GM23338 (cell line): ENCODE data around the gene CCDC69. TPM values are rescaled to one million over a fixed set of nuclear protein-coding genes. Genes with fewer than 3 reads are reported as not detected.
"Not testable (repeated sequence)": the region's sequence is repeated elsewhere in the genome, so short reads cannot be mapped to it uniquely, and the experiment has no call there.

ENCODE experiments used
- ATAC-seq: fragments of 200-7000 bp; cut with Tn5 transposase; 3 replicates; pipeline ENCODE4 v1.9.1; 2020
- DNase-seq: peaks from one replicate; pipeline ENCODE4 v3.0.0-alpha.2; 2015; ENCODE audit warnings: low spot score
- H2AFZ ChIP-seq: fragments of 200-600 bp; sonication (generic); 2 replicates; pipeline ENCODE4 v1.8.0; 2016; ENCODE audit warnings: antibody characterized with exemption, mild to moderate bottlenecking, moderate library complexity
- H3F3A ChIP-seq: fragments of 200-600 bp; sonication (generic); replicated peaks from 2 replicates; pipeline ENCODE4 v1.8.0; 2017; ENCODE audit warnings: antibody characterized with exemption, mixed run types, low read depth
- H3K27ac ChIP-seq: fragments of 200-600 bp; sonication (generic); 2 replicates; pipeline ENCODE4 v1.6.1; 2016; ENCODE audit warnings: low read depth
- H3K27me3 ChIP-seq: fragments of 200-600 bp; sonication (generic); 2 replicates; pipeline ENCODE4 v1.8.0; 2016; ENCODE audit warnings: mild to moderate bottlenecking, mixed run types, moderate library complexity; ENCODE audit not compliant: insufficient read depth
- H3K36me3 ChIP-seq: fragments of 200-600 bp; sonication (generic); 2 replicates; pipeline ENCODE4 v1.8.0; 2016; ENCODE audit warnings: mild to moderate bottlenecking; ENCODE audit not compliant: insufficient read depth
- H3K4me1 ChIP-seq: fragments of 200-600 bp; sonication (generic); 2 replicates; pipeline ENCODE4 v1.8.0; 2016; ENCODE audit warnings: mild to moderate bottlenecking, moderate library complexity; ENCODE audit not compliant: insufficient read depth
- H3K4me2 ChIP-seq: fragments of 200-600 bp; sonication (generic); 2 replicates; pipeline ENCODE4 v1.7.1; 2017; ENCODE audit warnings: mixed run types
- H3K4me3 ChIP-seq: fragments of 200-600 bp; sonication (generic); 2 replicates; pipeline ENCODE4 v1.6.1; 2016; ENCODE audit warnings: mixed run types
- H3K79me2 ChIP-seq: fragments of 200-600 bp; sonication (generic); replicated peaks from 2 replicates; pipeline ENCODE4 v1.8.0; 2017; ENCODE audit warnings: mild to moderate bottlenecking; ENCODE audit not compliant: insufficient read depth
- H3K9me2 ChIP-seq: fragments of 200-600 bp; sonication (generic); 2 replicates; pipeline ENCODE4 v1.8.0; 2017; ENCODE audit not compliant: insufficient read depth
- H4K20me1 ChIP-seq: fragments of 200-600 bp; sonication (generic); replicated peaks from 2 replicates; pipeline ENCODE4 v1.8.0; 2017; ENCODE audit warnings: mild to moderate bottlenecking; ENCODE audit not compliant: insufficient read depth
- H3K27ac Mint-ChIP-seq: 2 replicates; pipeline ENCODE4 v1.8.0; 2020; ENCODE audit warnings: inconsistent platforms, mild to moderate bottlenecking, moderate library complexity, mixed read lengths
- H3K27me3 Mint-ChIP-seq: 3 replicates; pipeline ENCODE4 v1.8.0; 2022; ENCODE audit warnings: low read depth, mild to moderate bottlenecking, moderate library complexity, mixed read lengths, inconsistent platforms; ENCODE audit not compliant: insufficient read depth, poor library complexity
- H3K36me3 Mint-ChIP-seq: 3 replicates; pipeline ENCODE4 v1.8.0; 2021; ENCODE audit warnings: low read depth, mild to moderate bottlenecking, inconsistent platforms, moderate library complexity, mixed read lengths
- H3K4me1 Mint-ChIP-seq: 3 replicates; pipeline ENCODE4 v1.8.0; 2020; ENCODE audit warnings: mild to moderate bottlenecking, inconsistent platforms, mixed read lengths
- H3K4me3 Mint-ChIP-seq: 3 replicates; pipeline ENCODE4 v1.8.0; 2021; ENCODE audit warnings: moderate library complexity, mild to moderate bottlenecking, inconsistent platforms, mixed read lengths
- H3K9me3 Mint-ChIP-seq: 3 replicates; pipeline ENCODE4 v1.8.0; 2020; ENCODE audit warnings: moderate library complexity, mild to moderate bottlenecking, inconsistent platforms, mixed read lengths
- CTCF ChIP-seq, 2 experiments: fragments of 200-600 bp in 1 of 2; sonication (generic) in 1 of 2; conservative IDR thresholded peaks; 2 replicates each; pipeline versions ENCODE4 v1.5.1 to v1.6.1; 2016 to 2017; ENCODE audit warnings: antibody characterized with exemption in 2 of 2, low read depth in 2 of 2, mild to moderate bottlenecking in 2 of 2, moderate library complexity in 1 of 2
- ETS1 ChIP-seq: IDR thresholded peaks from 2 replicates; pipeline ENCODE4 v1.6.1; 2016; ENCODE audit warnings: antibody characterized with exemption
- EZH2 ChIP-seq: fragments of 200-600 bp; sonication (generic); IDR thresholded peaks from one replicate; pipeline ENCODE4 v1.8.0; 2017; ENCODE audit warnings: antibody characterized with exemption, mild to moderate bottlenecking, low read depth; ENCODE audit not compliant: unreplicated experiment
- JUNB ChIP-seq: IDR thresholded peaks from one replicate; pipeline ENCODE4 v1.6.1; 2016; ENCODE audit warnings: antibody characterized with exemption; ENCODE audit not compliant: unreplicated experiment
- POLR2AphosphoS5 ChIP-seq: IDR thresholded peaks from 2 replicates; pipeline ENCODE4 v1.6.1; 2016; ENCODE audit warnings: antibody characterized with exemption, low read depth
- REST ChIP-seq: IDR thresholded peaks from one replicate; pipeline ENCODE4 v1.6.1; 2018; ENCODE audit warnings: antibody characterized with exemption; ENCODE audit not compliant: unreplicated experiment
- STAT1 ChIP-seq: IDR thresholded peaks from one replicate; pipeline ENCODE4 v1.6.1; 2016; ENCODE audit warnings: antibody characterized with exemption; ENCODE audit not compliant: unreplicated experiment
- ZNF114 ChIP-seq: fragments of 250-450 bp; sonication (Bioruptor Pico); IDR thresholded peaks from 2 replicates; pipeline ENCODE4 v1.5.0; 2020; ENCODE audit warnings: mild to moderate bottlenecking, moderate library complexity
- polyA plus RNA-seq: library from polyadenylated mRNA; unstranded; fragments of >200 nt; fragmentation: Nextera tagmentation; extraction: Ambion mirVana; gene quantifications from 2 replicates; pipeline ENCODE4 v1.2.1, GENCODE V29; 2016
- total RNA-seq: library from RNA; depleted of rRNA; stranded (reverse); fragments of >200 nt; shearing (Covaris generic); gene quantifications from 2 replicates; pipeline ENCODE4 v1.2.3, GENCODE V29; 2014
- TF ChIP-seq, protein P1 (sequence below): fragments of 250-450 bp; sonication (Bioruptor Pico); IDR thresholded peaks from 2 replicates; pipeline ENCODE4 v1.5.0; 2020; ENCODE audit warnings: mild to moderate bottlenecking, moderate library complexity

Gene CCDC69
- total and polyA plus RNA-seq, 2 experiments from 2014 or later, result 2.7 to 5.3 TPM

- no peaks in the 10 kb centered on the region for H3K36me3 Mint-ChIP-seq
- H3K9me2 ChIP-seq, result no peaks in the 10 kb centered on the region
- H2AFZ ChIP-seq, result no peak overlapping the region
- H3K4me1 ChIP-seq, result no peaks in the 10 kb centered on the region
- H3K9me3 Mint-ChIP-seq, result no peaks in the 10 kb centered on the region; the same call in 2 of the 3 replicates
- H3K27me3 Mint-ChIP-seq, result peaks cover 3% of the 10 kb centered on the region
- no peaks in the 10 kb centered on the region for H3K79me2 ChIP-seq
- H3K4me3 ChIP-seq, result no peak overlapping the region
- TF ChIP-seq STAT1 (no peak), JUNB (no peak), POLR2AphosphoS5 (no peak), ZNF114 (CRISPR knock-in tag) (no peak), EZH2 (no peak), CTCF (conservative IDR thresholded peaks at IDR 0.05; ENCODE audit: low read depth in 2 of 2) (0 out of 4 replicates have a peak, but pooled peaks of 1 of the 2 experiments have one; percentile 7), ETS1 (no peak), REST (no peak)
- TF ChIP-seq, protein P1, sequence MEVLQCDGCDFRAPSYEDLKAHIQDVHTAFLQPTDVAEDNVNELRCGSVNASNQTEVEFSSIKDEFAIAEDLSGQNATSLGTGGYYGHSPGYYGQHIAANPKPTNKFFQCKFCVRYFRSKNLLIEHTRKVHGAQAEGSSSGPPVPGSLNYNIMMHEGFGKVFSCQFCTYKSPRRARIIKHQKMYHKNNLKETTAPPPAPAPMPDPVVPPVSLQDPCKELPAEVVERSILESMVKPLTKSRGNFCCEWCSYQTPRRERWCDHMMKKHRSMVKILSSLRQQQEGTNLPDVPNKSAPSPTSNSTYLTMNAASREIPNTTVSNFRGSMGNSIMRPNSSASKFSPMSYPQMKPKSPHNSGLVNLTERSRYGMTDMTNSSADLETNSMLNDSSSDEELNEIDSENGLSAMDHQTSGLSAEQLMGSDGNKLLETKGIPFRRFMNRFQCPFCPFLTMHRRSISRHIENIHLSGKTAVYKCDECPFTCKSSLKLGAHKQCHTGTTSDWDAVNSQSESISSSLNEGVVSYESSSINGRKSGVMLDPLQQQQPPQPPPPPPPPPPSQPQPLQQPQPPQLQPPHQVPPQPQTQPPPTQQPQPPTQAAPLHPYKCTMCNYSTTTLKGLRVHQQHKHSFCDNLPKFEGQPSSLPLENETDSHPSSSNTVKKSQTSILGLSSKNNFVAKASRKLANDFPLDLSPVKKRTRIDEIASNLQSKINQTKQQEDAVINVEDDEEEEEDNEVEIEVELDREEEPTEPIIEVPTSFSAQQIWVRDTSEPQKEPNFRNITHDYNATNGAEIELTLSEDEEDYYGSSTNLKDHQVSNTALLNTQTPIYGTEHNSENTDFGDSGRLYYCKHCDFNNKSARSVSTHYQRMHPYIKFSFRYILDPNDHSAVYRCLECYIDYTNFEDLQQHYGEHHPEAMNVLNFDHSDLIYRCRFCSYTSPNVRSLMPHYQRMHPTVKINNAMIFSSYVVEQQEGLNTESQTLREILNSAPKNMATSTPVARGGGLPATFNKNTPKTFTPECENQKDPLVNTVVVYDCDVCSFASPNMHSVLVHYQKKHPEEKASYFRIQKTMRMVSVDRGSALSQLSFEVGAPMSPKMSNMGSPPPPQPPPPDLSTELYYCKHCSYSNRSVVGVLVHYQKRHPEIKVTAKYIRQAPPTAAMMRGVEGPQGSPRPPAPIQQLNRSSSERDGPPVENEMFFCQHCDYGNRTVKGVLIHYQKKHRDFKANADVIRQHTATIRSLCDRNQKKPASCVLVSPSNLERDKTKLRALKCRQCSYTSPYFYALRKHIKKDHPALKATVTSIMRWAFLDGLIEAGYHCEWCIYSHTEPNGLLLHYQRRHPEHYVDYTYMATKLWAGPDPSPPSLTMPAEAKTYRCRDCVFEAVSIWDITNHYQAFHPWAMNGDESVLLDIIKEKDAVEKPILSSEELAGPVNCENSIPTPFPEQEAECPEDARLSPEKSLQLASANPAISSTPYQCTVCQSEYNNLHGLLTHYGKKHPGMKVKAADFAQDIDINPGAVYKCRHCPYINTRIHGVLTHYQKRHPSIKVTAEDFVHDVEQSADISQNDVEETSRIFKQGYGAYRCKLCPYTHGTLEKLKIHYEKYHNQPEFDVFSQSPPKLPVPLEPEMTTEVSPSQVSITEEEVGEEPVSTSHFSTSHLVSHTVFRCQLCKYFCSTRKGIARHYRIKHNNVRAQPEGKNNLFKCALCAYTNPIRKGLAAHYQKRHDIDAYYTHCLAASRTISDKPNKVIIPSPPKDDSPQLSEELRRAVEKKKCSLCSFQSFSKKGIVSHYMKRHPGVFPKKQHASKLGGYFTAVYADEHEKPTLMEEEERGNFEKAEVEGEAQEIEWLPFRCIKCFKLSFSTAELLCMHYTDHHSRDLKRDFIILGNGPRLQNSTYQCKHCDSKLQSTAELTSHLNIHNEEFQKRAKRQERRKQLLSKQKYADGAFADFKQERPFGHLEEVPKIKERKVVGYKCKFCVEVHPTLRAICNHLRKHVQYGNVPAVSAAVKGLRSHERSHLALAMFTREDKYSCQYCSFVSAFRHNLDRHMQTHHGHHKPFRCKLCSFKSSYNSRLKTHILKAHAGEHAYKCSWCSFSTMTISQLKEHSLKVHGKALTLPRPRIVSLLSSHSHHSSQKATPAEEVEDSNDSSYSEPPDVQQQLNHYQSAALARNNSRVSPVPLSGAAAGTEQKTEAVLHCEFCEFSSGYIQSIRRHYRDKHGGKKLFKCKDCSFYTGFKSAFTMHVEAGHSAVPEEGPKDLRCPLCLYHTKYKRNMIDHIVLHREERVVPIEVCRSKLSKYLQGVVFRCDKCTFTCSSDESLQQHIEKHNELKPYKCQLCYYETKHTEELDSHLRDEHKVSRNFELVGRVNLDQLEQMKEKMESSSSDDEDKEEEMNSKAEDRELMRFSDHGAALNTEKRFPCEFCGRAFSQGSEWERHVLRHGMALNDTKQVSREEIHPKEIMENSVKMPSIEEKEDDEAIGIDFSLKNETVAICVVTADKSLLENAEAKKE (CRISPR knock-in tag), result no peak
- H3K4me2 ChIP-seq, result no peak overlapping the region
- H3K4me1 Mint-ChIP-seq, result peaks cover 3% of the 10 kb centered on the region; the same call in 1 of the 3 replicates
- DNase-seq (peak; percentile 15), ATAC-seq (peak; percentile 78)
- H3K4me3 Mint-ChIP-seq, result no peak overlapping the region
- H3K27ac ChIP-seq, result no peak overlapping the region
- H4K20me1 ChIP-seq, result no peaks in the 10 kb centered on the region
- no peaks in the 10 kb centered on the region for H3K27me3 ChIP-seq
- H3K27ac Mint-ChIP-seq, result no peak overlapping the region
- H3K36me3 ChIP-seq, result no peaks in the 10 kb centered on the region
- H3F3A ChIP-seq, result no peaks in the 10 kb centered on the region
Measured at GRCh38 chr5:151198861-151199260, 25.0 kb downstream of the CCDC69 start.

DNA sequence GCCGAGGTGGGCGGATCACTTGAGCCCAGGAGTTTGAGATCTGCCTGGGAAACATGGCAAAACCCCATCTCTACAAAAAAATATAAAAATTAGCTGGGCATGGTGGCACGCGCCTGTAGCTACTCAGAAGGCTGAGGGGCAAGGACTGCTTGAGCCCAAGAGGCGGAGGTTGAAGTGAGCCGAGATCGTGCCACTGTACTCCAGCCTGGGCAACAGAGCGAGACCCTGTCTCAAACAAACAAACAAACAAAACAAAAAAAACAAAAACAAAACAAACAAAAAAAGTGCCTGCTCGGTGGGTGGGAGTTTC is 26.6 kb downstream of the CCDC69 start:
- not testable (repeated sequence) for H3K4me1 ChIP-seq, H3K36me3 ChIP-seq, ATAC-seq, H3K27ac Mint-ChIP-seq, H3F3A ChIP-seq, H3K9me3 Mint-ChIP-seq, DNase-seq, H3K79me2 ChIP-seq, H3K4me1 Mint-ChIP-seq, H2AFZ ChIP-seq, H3K27me3 ChIP-seq, H3K27ac ChIP-seq, H3K36me3 Mint-ChIP-seq, H4K20me1 ChIP-seq, H3K9me2 ChIP-seq, H3K27me3 Mint-ChIP-seq, H3K4me3 ChIP-seq, H3K4me3 Mint-ChIP-seq, H3K4me2 ChIP-seq
